GM18508 (cell line): ENCODE measurements around the gene LIN37.
"Not testable (repeated sequence)": the region's sequence is repeated elsewhere in the genome, so short reads cannot be mapped to it uniquely, and the experiment has no call there.

ENCODE experiments used
- ATAC-seq: cut with Tn5 transposase; IDR thresholded peaks from one replicate; pipeline ENCODE4 v1.9.1; 2021; ENCODE audit warnings: moderate number of reproducible peaks; ENCODE audit not compliant: insufficient read depth, unreplicated experiment

Gene LIN37

DNA sequence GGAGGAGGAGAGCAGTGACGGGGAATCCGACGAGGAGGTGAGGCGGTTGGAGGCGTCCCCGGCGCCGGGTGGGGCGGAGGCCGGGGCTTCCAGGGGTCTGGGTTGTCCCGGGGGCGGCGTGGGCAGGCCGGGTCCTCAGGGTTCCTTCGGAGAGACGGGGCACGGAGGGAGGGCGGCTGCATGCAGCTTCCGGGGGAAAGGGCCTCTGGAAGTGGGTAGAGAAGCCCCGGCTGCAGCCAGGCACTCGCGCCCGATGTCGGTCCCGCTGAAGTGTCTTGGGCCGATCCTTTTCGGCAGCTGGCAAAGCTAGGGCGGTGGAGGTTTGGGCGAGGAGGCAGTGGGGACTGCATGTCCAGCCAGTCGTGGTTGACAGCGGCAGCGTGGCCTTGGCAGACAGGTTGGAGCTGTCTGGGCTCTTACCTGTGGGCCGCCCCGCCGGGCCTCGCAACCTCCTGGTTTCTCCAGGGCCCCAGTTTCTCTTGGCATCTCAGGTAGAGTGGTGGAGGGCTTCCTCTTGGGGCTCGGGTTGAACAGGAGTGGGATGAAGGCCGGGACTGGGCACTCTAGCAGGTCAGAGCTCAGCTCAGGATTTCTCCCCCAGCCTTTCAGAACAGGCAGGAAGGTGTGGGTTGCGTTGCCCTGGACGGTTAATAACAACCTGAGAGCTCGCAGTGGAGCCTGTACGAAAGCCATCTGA lies 29.9 kb upstream of the LIN37 start:
- ATAC-seq, result no peak

DNA sequence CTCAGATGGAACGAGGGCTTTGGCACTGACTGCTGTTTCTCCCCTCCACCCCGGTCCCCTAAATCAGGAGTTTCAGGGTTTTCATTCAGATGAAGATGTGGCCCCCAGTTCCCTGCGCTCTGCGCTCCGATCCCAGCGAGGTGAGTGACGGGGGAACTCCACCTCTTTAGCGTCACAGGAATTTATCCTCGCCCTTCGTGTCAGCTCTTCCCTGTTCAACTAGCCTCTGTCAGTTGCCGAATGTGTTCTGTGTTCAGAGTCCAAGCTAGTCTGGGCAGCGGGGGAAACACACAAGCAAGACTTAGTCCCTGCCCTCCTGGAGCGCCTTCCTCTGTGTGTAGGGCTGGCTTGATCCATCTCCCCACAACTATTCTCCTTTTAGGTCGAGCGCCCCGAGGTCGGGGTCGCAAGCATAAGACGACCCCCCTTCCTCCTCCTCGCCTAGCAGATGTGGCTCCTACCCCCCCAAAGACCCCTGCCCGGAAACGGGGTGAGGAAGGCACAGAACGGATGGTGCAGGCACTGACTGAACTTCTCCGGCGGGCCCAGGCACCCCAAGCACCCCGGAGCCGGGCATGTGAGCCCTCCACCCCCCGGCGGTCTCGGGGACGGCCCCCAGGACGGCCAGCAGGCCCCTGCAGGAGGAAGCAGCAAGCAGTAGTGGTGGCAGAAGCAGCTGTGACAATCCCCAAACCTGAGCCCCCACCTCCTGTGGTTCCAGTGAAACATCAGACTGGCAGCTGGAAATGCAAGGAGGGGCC lies 28.8 kb upstream of the LIN37 start:
- no peak for ATAC-seq

DNA sequence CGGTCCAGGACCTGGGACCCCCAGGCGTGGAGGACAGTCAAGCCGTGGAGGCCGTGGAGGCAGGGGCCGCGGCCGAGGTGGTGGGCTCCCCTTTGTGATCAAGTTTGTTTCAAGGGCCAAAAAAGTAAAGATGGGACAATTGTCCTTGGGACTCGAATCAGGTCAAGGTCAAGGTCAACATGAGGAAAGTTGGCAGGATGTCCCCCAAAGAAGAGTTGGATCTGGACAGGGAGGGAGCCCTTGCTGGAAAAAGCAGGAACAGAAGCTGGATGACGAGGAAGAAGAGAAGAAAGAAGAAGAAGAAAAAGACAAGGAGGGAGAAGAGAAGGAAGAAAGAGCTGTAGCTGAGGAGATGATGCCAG lies 28.2 kb upstream of the LIN37 start:
- ATAC-seq, result no peak

DNA sequence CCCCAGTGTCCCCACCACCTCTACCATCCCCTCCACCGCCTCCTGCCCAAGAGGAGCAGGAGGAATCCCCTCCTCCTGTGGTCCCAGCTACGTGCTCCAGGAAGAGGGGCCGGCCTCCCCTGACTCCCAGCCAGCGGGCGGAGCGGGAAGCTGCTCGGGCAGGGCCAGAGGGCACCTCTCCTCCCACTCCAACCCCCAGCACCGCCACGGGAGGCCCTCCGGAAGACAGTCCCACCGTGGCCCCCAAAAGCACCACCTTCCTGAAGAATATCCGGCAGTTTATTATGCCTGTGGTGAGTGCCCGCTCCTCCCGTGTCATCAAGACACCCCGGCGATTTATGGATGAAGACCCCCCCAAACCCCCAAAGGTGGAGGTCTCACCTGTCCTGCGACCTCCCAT lies 27.7 kb upstream of the LIN37 start:
- ATAC-seq, result no peak

DNA sequence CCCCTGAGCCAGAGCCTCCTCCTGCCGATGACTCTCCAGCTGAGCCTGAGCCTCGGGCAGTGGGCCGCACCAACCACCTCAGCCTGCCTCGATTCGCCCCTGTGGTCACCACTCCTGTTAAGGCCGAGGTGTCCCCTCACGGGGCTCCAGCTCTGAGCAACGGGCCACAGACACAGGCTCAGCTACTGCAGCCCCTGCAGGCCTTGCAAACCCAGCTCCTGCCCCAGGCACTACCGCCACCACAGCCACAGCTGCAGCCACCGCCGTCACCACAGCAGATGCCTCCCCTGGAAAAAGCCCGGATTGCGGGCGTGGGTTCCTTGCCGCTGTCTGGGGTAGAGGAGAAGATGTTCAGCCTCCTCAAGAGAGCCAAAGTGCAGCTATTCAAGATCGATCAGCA lies 27.0 kb upstream of the LIN37 start:
- no peak for ATAC-seq

DNA sequence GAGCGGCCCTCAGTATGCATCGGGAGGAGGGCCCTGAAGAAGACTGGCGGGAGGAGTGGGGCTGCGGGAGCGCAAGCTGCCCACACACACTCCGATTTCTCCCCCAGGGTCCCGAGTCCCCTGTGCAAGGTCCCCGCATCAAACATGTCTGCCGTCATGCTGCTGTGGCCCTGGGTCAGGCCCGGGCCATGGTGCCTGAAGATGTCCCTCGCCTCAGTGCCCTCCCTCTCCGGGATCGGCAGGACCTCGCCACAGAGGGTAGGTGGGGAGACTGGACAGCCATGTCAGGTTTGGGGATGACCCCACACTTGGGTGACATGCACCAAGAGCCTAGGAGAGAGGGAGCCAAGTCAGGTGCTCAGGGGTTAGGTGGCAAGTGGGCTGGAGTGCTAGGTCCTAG lies 25.9 kb upstream of the LIN37 start:
- ATAC-seq, result no peak

DNA sequence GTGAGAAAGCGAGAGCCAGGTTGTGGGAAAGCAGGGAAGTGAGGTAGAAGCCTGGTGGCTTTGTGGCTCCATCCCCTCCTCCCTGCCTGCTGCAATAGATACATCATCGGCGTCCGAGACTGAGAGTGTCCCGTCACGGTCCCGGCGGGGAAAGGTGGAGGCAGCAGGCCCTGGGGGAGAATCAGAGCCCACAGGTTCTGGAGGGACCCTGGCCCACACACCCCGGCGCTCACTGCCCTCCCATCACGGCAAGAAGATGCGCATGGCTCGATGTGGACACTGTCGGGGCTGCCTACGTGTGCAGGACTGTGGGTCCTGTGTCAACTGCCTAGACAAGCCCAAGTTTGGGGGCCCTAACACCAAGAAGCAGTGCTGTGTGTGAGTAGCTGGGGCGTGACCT lies 25.5 kb upstream of the LIN37 start:
- ATAC-seq, result no peak

DNA sequence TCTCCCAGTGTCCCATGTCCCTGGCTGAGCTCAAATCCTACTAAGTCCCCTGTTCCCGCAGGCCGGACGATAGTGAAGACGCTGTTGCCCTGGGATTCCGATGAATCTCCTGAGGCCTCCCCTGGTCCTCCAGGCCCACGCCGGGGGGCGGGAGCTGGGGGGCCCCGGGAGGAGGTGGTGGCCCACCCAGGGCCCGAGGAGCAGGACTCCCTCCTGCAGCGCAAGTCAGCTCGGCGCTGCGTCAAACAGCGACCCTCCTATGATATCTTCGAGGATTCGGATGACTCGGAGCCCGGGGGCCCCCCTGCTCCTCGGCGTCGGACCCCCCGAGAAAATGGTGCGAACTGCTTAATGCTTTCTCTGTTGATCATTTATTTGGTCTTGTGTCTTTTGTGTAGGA lies 24.7 kb upstream of the LIN37 start:
- ATAC-seq, result no peak

DNA sequence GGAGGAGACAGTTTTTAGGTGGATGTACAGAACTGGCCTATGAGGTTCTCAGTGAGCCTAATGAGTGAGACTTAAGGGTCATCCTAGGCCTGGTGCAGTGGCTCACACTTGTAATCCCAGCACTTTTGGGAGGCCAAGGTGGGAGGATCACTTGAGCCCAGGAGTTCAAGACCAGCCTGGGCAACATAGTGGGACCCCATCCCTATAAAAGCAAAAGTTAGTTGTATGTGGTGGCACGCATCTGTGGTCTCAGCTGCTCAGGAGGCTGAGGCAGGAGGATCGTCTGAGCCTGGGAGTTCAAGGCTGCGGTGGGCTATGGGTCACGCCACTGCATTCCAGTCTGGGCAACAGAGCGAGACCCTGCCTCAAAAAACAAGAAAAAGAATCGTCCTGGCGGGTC lies 24.2 kb upstream of the LIN37 start:
- not testable (repeated sequence) for ATAC-seq

DNA sequence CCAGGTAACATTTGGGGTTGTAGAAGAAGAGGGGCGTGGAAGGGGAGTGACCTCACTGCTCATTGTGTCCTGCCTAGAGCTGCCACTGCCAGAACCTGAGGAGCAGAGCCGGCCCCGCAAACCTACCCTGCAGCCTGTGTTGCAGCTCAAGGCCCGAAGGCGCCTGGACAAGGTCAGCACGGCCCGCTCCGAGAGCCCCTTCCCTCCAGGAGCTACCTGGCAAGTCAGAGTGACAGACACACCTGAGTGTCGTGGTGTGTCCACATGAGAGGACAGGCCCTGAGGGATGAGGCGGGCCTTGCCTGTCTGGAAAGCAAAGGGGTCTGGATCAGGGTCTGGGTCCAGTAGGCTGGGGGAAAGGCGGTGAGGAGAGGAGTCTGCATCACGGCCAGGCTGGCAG lies 23.8 kb upstream of the LIN37 start:
- ATAC-seq, result no peak

DNA sequence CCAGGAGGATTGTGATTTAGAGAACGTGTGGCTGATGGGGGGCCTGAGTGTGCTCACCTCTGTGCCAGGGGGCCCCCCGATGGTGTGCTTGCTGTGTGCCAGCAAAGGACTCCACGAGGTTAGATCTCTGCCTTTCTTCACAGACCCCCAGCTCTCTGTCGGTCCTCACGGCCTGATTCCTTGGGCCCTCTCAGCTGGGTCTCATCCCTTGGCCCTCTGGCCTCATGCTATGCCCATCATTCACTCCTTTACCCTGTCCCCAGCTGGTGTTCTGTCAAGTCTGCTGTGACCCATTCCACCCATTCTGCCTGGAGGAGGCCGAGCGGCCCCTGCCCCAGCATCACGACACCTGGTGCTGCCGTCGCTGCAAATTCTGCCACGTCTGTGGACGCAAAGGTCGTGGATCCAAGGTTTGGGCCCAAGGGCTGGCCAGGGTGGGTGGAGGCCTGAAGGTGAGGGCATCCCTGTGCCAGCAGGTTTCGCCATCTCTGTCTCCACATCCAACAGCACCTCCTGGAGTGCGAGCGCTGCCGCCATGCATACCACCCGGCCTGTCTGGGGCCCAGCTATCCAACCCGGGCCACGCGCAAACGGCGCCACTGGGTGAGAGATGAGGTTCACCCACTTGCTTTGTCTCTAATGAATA lies 23.0 kb upstream of the LIN37 start:
- no peak for ATAC-seq

DNA sequence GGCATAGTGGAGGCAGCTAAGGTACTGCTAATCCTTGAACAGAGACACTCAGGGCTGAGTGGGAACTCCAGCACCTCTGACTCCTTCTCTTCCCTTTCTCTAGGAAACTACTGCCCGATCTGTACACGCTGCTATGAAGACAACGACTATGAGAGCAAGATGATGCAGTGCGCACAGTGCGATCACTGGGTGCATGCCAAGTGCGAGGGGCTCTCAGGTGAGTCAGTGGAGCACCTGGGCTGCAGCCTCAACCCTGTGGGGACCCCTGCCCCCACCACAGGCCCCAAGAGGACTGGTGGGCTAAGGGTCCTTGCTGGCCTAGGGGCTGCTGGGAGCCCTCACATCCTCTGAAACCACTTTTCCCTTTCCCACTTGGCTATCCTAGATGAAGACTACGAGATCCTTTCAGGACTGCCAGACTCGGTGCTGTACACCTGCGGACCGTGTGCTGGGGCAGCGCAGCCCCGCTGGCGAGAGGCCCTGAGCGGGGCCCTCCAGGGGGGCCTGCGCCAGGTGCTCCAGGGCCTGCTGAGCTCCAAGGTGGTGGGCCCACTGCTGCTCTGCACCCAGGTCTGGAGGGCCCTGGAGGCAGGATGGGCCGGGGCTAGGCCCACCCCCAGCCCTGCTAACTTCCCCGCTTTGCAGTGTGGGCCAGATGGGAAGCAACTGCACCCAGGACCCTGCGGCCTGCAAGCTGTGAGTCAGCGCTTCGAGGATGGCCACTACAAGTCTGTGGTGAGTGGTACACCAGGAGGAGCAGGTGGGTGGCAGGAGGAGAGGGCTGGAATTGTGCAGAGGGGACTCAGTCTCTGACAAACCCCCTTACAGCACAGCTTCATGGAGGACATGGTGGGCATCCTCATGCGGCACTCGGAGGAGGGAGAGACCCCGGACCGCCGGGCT lies 21.1 kb upstream of the LIN37 start:
- ATAC-seq, result no peak

DNA sequence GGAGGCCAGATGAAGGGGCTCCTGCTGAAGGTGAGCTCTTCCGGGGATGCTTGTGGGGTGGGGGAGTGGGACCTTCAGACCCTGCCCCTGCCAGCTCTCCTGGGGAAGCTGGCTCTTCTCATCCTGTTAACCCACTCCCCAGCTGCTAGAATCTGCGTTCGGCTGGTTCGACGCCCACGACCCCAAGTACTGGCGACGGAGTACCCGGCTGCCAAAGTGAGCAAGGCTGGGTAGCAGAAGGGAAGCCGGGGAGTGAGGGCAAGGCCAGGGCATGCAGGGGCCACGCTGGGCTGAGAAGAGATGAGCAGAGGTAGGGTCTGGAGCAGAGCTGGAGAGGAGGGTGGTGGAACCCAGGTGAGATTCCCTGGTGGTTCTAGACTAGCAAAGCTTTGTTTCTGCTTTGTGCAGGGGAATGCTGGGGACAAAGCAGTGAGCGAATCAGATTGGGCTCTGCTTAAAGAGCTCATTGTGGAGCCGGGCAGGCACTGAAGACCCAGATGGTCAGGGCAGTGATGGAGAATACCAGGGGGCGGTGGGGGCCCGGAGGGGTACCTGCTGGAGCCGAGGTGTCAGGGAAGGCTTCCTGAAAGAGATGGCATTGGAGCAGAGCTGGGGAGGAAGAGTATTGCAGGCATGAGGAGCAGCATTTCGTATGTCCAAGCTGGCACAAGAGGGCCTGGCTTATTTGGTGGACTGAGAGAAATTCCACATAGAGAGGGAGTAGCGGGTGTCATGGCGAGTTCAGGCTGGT lies 20.2 kb upstream of the LIN37 start:
- no peak for ATAC-seq

DNA sequence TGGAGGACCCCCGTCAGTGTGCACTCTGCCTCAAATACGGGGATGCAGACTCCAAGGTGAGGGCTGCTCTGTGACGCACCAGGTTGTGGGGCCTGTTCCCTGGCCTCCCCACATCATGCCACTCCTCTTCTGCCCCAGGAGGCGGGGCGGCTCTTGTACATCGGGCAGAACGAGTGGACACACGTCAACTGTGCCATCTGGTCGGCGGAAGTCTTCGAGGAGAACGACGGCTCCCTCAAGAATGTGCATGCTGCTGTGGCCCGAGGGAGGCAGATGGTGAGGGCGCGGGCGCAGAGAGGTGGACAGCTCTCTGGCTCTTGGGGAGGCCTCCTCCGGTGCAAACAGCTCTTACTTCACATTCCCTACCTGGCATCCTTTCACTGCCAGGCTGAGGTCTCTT lies 19.4 kb upstream of the LIN37 start:
- ATAC-seq, result no peak

DNA sequence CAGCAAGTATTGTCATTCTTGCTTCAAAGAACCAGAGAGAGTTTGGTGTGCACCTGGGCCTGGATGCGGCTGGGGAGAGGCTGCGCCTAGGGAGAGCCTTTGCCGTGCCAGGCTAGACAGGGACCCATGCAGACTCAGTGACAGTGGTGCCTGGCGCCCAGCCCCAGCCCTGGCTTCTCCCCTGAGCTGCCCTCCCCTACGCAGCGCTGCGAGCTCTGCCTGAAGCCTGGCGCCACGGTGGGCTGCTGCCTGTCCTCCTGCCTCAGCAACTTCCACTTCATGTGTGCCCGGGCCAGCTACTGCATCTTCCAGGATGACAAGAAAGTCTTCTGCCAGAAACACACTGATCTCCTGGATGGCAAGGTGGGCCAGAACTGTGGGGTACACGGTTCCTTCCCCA lies 18.6 kb upstream of the LIN37 start:
- ATAC-seq, result no peak

DNA sequence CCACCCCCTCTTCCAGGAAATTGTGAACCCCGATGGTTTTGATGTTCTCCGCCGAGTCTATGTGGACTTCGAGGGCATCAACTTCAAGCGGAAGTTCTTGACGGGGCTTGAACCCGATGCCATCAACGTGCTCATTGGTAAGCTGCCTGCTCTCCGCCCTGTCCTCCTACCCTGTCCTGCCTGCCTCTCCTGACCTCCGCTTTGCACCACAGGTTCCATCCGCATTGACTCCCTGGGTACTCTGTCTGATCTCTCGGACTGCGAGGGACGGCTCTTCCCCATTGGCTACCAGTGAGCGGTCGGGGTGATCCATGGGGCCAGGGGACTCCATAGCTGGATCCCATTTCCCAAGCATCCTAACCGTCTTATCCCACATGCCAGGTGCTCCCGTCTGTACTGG lies 18.1 kb upstream of the LIN37 start:
- no peak for ATAC-seq

DNA sequence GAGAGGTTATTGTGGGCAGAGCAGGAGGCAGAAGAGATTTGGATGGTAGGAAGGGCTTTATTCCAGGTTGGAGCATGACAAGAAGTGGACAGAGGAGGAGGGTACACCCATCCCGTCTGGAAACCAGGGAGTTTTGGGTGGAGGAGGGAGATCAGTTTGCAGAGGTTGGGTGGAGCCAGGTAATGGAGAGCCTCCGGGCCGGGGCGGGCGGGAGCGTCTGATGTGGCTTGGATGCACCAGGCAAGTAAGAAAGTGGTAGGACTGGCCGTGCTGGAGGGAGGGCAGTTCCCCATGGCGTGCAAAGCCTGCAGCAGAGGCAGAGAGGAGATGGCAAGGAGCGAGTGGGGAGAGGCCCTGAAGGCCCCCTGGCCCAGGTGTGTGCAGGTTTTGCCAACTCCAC lies 17.0 kb upstream of the LIN37 start:
- ATAC-seq, result no peak

DNA sequence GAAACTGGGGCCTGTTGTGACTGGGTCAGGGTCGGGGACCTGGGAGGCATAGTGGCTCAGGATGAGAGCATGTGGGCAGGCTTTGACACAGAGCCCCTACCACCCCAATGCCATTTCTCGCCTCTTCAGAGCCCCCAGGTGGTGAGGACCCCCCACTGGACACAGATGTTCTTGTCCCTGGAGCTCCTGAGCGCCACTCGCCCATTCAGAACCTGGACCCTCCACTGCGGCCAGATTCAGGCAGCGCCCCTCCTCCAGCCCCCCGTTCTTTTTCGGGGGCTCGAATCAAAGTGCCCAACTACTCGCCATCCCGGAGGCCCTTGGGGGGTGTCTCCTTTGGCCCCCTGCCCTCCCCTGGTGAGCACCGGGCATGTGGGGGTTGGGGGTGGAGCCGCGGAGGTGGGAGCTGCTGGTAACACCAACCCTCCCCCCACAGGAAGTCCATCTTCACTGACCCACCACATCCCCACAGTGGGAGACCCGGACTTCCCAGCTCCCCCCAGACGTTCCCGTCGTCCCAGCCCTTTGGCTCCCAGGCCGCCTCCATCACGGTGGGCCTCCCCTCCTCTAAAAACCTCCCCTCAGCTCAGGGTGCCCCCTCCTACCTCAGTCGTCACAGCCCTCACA lies 16.5 kb upstream of the LIN37 start:
- no peak for ATAC-seq

DNA sequence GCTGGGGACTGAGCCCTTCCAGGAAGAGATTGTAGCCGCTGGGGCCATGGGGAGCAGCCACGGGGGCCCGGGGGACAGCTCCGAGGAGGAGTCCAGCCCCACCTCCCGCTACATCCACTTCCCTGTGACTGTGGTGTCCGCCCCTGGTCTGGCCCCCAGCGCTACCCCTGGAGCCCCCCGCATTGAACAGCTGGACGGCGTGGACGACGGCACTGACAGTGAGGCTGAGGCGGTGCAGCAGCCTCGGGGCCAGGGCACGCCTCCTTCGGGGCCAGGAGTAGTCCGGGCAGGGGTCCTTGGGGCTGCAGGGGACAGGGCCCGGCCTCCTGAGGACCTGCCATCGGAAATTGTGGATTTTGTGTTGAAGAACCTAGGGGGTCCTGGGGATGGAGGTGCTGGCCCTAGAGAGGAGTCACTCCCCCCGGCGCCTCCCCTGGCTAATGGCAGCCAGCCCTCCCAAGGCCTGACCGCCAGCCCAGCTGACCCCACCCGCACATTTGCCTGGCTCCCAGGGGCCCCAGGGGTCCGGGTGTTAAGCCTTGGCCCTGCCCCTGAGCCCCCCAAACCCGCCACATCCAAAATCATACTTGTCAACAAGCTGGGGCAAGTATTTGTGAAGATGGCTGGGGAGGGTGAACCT lies 15.7 kb upstream of the LIN37 start:
- no peak for ATAC-seq
